Measurements from ENCODE around the gene ASGR1.

ASGR1 gene

DNA sequence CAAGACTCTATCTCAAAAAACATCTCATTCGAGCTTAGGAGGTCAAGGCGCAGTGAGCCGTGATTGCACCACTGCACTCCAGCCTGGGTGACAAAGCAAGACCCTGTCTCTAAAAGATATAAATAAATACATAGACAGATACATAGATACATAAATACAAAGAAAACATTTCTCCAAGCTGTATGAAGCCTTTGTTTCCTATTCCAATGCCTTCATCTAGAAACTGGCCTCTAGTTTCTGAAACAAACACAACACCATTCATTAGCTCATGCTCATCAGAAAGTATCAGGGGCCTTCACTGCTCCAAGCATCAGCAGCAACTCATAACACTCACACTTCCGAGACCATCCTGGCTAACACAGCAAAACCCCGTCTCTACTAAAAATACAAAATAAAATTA is 54.2 kb downstream of the ASGR1 start:
- no peak overlapping the region for H3K27ac ChIP-seq (ENCODE audit: low read length)
- H3K9ac ChIP-seq (ENCODE audit: low read length): no peak overlapping the region
- no peak overlapping the region for H3K4me2 ChIP-seq (ENCODE audit: low read length)
- H3K4me3 ChIP-seq (ENCODE audit: low read length): no peak overlapping the region
- no peak for TF ChIP-seq EZH2phosphoT487 (IDR thresholded peaks at IDR 0.05; ENCODE audit: low read depth)
- TF ChIP-seq, protein P1, sequence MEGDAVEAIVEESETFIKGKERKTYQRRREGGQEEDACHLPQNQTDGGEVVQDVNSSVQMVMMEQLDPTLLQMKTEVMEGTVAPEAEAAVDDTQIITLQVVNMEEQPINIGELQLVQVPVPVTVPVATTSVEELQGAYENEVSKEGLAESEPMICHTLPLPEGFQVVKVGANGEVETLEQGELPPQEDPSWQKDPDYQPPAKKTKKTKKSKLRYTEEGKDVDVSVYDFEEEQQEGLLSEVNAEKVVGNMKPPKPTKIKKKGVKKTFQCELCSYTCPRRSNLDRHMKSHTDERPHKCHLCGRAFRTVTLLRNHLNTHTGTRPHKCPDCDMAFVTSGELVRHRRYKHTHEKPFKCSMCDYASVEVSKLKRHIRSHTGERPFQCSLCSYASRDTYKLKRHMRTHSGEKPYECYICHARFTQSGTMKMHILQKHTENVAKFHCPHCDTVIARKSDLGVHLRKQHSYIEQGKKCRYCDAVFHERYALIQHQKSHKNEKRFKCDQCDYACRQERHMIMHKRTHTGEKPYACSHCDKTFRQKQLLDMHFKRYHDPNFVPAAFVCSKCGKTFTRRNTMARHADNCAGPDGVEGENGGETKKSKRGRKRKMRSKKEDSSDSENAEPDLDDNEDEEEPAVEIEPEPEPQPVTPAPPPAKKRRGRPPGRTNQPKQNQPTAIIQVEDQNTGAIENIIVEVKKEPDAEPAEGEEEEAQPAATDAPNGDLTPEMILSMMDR (IDR thresholded peaks at IDR 0.05; ENCODE audit: low read depth, low read length): no peak
- no peaks in the 10 kb centered on the region for H3K79me2 ChIP-seq (ENCODE audit: low read length)
- 0 out of 2 replicates have a peak, but pooled peaks cover 4% of the 10 kb centered on the region for H3K27me3 ChIP-seq (ENCODE audit: low read depth, low read length)
- peaks cover 24% of the 10 kb centered on the region for H3K4me1 ChIP-seq (ENCODE audit: low read length)
- H2AFZ ChIP-seq (ENCODE audit: low read depth, low read length): no peak overlapping the region
- no peaks in the 10 kb centered on the region for H3K36me3 ChIP-seq (replicated peaks; ENCODE audit: low read depth, low read length)
- no peaks in the 10 kb centered on the region for H3K9me3 ChIP-seq (ENCODE audit: insufficient read depth, low read length)
- H4K20me1 ChIP-seq (ENCODE audit: insufficient read depth, low read length): no peaks in the 10 kb centered on the region

DNA sequence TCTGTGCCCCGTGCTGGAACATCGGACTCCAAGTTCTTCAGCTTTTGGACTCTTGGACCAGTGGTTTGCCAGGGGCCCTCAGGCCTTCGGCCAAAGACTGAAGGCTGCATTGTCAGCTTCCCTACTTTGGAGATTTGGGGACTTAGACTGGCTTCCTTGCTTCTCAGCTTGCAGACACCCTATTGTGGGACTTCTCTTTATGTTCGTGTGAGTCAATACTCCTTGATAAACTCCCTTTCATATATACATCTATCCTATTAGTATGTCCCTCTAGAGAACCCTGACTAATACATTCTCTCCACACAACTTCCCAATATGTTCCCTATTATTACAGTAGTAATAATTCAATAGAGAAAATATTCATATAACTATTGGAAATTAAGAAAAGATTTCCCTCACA is 55.3 kb downstream of the ASGR1 start:
- Histone ChIP-seq H3K9ac (ENCODE audit: low read length) (no peak overlapping the region), H3K4me3 (ENCODE audit: low read length) (no peak overlapping the region), H3K27me3 (ENCODE audit: low read depth, low read length) (0 out of 2 replicates have a peak, but pooled peaks cover 4% of the 10 kb centered on the region), H3K27ac (ENCODE audit: low read length) (no peak overlapping the region), H3K4me2 (ENCODE audit: low read length) (no peak overlapping the region), H3K4me1 (ENCODE audit: low read length) (peaks cover 21% of the 10 kb centered on the region), H2AFZ (ENCODE audit: low read depth, low read length) (no peak overlapping the region), H4K20me1 (ENCODE audit: insufficient read depth, low read length) (no peaks in the 10 kb centered on the region), H3K36me3 (replicated peaks; ENCODE audit: low read depth, low read length) (no peaks in the 10 kb centered on the region), H3K9me3 (ENCODE audit: insufficient read depth, low read length) (no peaks in the 10 kb centered on the region), H3K79me2 (ENCODE audit: low read length) (no peaks in the 10 kb centered on the region)
- no peak for TF ChIP-seq EZH2phosphoT487 (IDR thresholded peaks at IDR 0.05; ENCODE audit: low read depth)
- TF ChIP-seq, protein P1 (IDR thresholded peaks at IDR 0.05; ENCODE audit: low read depth, low read length): no peak
